Left lung (tissue), 10 donors: ENCODE results near the gene CD3E. TPM values are rescaled to one million over a fixed set of nuclear protein-coding genes. Genes with fewer than 3 reads are reported as not detected.

Experiments
- ATAC-seq: fragments of 200-7000 bp; cut with Tn5 transposase; one replicate; pipeline ENCODE4 v1.9.1; 2020; ENCODE audit warnings: moderate library complexity
- DNase-seq, 4 donors: peaks; one replicate each; pipeline ENCODE4 v3.0.0-alpha.2; 2013 to 2020
- H3K27ac ChIP-seq, 2 donors: fragments of 200-600 bp; sonication (generic) in 1 of 2; one replicate each; pipeline versions ENCODE4 v1.5.0 to v1.8.0; 2020 to 2021
- H3K27me3 ChIP-seq, 2 donors: fragments of 200-600 bp; sonication (generic) in 1 of 2; one replicate each; pipeline versions ENCODE4 v1.5.0 to v1.8.0; 2020 to 2021
- H3K36me3 ChIP-seq, 2 donors: fragments of 200-600 bp; sonication (generic) in 1 of 2; one replicate each; pipeline versions ENCODE4 v1.5.0 to v1.8.0; 2020 to 2021
- H3K4me1 ChIP-seq, 2 donors: fragments of 200-600 bp; one replicate each; pipeline ENCODE4 v1.8.0; 2021
- H3K4me3 ChIP-seq, 2 donors: fragments of 200-600 bp; sonication (generic) in 1 of 2; one replicate each; pipeline versions ENCODE4 v1.5.0 to v1.8.0; 2020 to 2021; ENCODE audit warnings: mild to moderate bottlenecking in 1 of 2
- H3K9me3 ChIP-seq, 2 donors: fragments of 200-600 bp; sonication (generic) in 1 of 2; one replicate each; pipeline versions ENCODE4 v1.5.0 to v1.8.0; 2020 to 2021
- intact Hi-C, 2 donors: fragments of 100-400 bp; cut with DNase I; formaldehyde crosslinking; loops; one replicate each; pipeline versions ENCODE4 v1.11.2 to v1.14.2; 2022
- polyA plus RNA-seq, 6 donors: library from polyadenylated mRNA; unstranded; fragments of 120-200 nt; gene quantifications; one replicate each; pipeline ENCODE4 v1.2.1, GENCODE V29; 2013; ENCODE audit not compliant: insufficient read length in 6 of 6
- total RNA-seq, 2 donors: library from RNA; stranded (reverse); fragmentation: NEBNext Ultra II Directional; extraction: Animal tissue kit (Norgen Biotek cat#: 25700); gene quantifications; one replicate each; pipeline ENCODE4 v1.2.1, GENCODE V29; 2021
- TF ChIP-seq, protein P1 (sequence below), 2 donors: fragments of 200-600 bp; sonication (generic) in 1 of 2; IDR thresholded peaks; one replicate each; pipeline versions ENCODE4 v1.5.0 to v1.8.0; 2021; ENCODE audit warnings: antibody characterized with exemption in 2 of 2
- donor health status: DM: no; HTN: yes; CAD: no.
- donor health status: DM: no; HTN: no; CAD: no.

Gene CD3E
- total and polyA plus RNA-seq, 8 donors, result 0.95 to 10.5 (median 2.1) TPM

DNA sequence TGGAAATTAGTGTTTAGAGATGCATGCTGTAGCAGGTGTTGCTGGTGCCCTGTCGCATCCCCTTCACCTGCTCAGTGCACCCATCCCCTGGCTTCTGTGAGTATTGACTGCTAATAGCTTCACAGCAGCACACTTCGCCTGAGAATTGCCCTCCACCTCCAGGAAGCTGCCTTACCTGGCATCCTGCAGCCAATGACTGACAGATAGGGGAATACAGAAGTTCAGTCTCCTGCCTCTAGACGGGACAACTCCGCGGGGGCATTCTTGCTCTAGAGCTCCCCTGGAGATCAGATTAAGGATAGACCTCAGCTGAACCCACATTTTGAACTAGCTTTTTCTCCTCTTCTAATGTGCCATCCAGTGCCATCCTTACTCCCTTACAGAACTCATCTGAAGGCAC, 9.3 kb upstream of the CD3E start:
- no peak for DNase-seq
- TF ChIP-seq, protein P1, sequence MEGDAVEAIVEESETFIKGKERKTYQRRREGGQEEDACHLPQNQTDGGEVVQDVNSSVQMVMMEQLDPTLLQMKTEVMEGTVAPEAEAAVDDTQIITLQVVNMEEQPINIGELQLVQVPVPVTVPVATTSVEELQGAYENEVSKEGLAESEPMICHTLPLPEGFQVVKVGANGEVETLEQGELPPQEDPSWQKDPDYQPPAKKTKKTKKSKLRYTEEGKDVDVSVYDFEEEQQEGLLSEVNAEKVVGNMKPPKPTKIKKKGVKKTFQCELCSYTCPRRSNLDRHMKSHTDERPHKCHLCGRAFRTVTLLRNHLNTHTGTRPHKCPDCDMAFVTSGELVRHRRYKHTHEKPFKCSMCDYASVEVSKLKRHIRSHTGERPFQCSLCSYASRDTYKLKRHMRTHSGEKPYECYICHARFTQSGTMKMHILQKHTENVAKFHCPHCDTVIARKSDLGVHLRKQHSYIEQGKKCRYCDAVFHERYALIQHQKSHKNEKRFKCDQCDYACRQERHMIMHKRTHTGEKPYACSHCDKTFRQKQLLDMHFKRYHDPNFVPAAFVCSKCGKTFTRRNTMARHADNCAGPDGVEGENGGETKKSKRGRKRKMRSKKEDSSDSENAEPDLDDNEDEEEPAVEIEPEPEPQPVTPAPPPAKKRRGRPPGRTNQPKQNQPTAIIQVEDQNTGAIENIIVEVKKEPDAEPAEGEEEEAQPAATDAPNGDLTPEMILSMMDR (IDR thresholded peaks at IDR 0.05), result no peak
- no peak overlapping the region for H3K4me3 ChIP-seq
- intact Hi-C loops, result loop anchor here in 1 of 2 donors (10.0 kb wide), 1 partner anchor 50 kb away; the partner anchor contains the start of genes CD3D and CD3G
- H3K27ac ChIP-seq, result no peak overlapping the region
- no peaks in the 10 kb centered on the region for H3K4me1 ChIP-seq
- no peaks in the 10 kb centered on the region for H3K27me3 ChIP-seq
- no peaks in the 10 kb centered on the region for H3K36me3 ChIP-seq
- no peak for ATAC-seq
- H3K9me3 ChIP-seq, result no peaks in the 10 kb centered on the region

DNA sequence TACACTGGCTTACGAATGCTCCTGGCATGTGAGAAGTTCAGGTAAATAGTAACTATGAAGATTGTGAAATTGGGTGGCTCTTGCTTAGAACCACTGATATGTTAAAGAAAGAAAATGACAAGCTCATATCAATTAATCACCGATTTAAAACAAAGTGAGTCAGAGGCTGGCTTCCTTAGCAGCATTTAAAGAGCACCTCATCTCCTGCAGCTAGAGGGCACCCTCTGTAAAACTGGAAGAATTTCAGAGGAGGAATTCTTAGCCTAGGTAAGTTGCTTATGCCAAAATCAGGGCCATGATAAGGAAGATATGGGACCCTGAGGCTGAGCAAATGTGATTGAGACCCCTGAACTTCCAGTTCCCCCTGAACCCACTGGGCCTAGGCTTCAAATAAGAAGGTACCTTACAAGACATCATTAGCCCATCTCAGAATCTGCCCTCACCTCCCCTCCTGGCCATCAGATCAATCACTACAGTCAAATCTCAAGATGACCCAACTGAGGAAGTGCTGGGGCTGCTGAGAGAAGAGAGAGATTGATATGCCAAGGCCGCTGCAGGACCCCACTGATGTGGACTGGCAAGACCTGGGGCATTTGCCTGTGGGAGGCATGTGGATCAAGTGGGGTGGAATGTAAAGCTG, 8.6 kb upstream of the CD3E start:
- ATAC-seq (peak; percentile 78), DNase-seq (no peak)
- H3K27me3 ChIP-seq, result no peaks in the 10 kb centered on the region
- H3K27ac ChIP-seq, result no peak overlapping the region
- no peaks in the 10 kb centered on the region for H3K4me1 ChIP-seq
- intact Hi-C loops, result loop anchor here in 1 of 2 donors (10.0 kb wide), 1 partner anchor 49 kb away; the partner anchor contains the start of genes CD3D and CD3G
- no peaks in the 10 kb centered on the region for H3K36me3 ChIP-seq
- H3K4me3 ChIP-seq, result no peak overlapping the region
- no peaks in the 10 kb centered on the region for H3K9me3 ChIP-seq
- TF ChIP-seq, protein P1 (IDR thresholded peaks at IDR 0.05), result peak; percentile 46 to 49

DNA sequence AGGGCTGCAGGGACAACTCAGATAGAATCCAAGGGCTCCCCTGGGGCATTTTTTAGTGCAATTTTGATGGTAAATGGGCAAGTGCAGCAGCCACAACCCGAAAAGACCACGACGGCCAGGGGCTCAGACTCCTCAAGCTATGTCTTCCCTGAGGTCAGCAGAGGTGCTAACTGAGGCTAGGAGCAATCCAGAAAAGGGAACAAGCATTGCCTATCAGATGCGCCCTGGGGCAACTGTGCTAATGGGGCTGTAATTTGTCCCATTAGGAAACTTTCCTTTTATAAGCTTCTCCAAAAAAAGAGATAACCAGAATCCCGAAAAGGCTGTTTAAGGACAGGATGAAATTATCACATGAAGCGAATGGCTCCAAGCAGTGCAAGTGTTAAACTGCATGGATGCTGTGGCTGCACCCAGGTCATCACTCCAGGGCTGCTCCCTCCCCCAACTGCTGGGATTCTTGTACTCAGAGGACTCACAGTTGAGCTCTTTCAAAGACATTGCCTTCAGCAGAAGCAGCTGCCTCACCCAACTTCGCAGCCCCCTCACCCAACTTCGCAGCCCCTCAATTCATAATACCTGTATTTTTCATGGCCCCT, 2.8 kb upstream of the CD3E start:
- TF ChIP-seq, protein P1 (IDR thresholded peaks at IDR 0.05), result no peak
- H3K27ac ChIP-seq, result no peak overlapping the region
- no peak for DNase-seq
- ATAC-seq, result no peak
- no peaks in the 10 kb centered on the region for H3K27me3 ChIP-seq
- no peaks in the 10 kb centered on the region for H3K9me3 ChIP-seq
- no peak overlapping the region for H3K4me3 ChIP-seq
- intact Hi-C loops, result no loop called here
- H3K36me3 ChIP-seq, result no peaks in the 10 kb centered on the region
- H3K4me1 ChIP-seq, result no peaks in the 10 kb centered on the region

DNA sequence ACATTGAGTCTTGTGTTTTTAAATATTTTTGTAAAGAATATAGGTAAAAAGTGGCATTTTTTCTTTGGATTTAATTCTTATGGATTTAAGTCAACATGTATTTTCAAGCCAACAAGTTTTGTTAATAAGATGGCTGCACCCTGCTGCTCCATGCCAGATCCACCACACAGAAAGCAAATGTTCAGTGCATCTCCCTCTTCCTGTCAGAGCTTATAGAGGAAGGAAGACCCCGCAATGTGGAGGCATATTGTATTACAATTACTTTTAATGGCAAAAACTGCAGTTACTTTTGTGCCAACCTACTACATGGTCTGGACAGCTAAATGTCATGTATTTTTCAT, 333 bp upstream of the CD3E start:
- Histone ChIP-seq H3K9me3 (no peaks in the 10 kb centered on the region), H3K27me3 (no peaks in the 10 kb centered on the region), H3K4me3 (no peak overlapping the region), H3K27ac (no peak overlapping the region), H3K4me1 (no peaks in the 10 kb centered on the region), H3K36me3 (no peaks in the 10 kb centered on the region)
- no peak for ATAC-seq
- intact Hi-C loops, result no loop called here
- no peak for DNase-seq
- TF ChIP-seq, protein P1 (IDR thresholded peaks at IDR 0.05), result no peak

DNA sequence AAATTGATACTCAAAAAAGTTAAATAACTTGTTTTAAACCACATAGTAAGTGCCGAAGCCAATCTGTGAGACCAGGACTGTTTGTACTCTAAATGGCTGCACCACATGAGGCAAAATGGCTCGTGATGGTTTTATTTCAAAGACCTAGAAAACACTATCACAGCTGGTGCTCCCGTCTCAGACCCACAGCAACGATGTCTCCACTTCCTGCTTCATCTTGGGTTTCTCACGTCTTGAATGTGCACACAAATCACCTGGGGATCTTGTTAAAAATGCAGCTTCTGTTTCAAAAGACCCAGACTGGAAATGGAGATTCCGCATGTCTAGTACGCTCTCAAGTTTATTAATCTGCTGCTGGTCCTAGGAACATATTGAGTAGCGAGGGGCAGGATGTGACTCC, 1.2 kb downstream of the CD3E start:
- no peaks in the 10 kb centered on the region for H3K27me3 ChIP-seq
- H3K27ac ChIP-seq, result no peak overlapping the region
- DNase-seq (no peak), ATAC-seq (no peak)
- peak overlapping the region in 1 of 2 donors; percentile 28 for H3K4me3 ChIP-seq
- no peaks in the 10 kb centered on the region for H3K4me1 ChIP-seq
- H3K9me3 ChIP-seq, result no peaks in the 10 kb centered on the region
- H3K36me3 ChIP-seq, result no peaks in the 10 kb centered on the region
- intact Hi-C loops, result no loop called here
- TF ChIP-seq, protein P1 (IDR thresholded peaks at IDR 0.05), result no peak
